Left renal pelvis (tissue), 4 donors: Measurements from ENCODE around the gene EVC. TPM values are rescaled to one million over a fixed set of nuclear protein-coding genes. Genes with fewer than 3 reads are reported as not detected.
"Not testable (repeated sequence)": the region's sequence is repeated elsewhere in the genome, so short reads cannot be mapped to it uniquely, and the experiment has no call there.

Experiments used
- DNase-seq, 4 donors: peaks; one replicate each; pipeline ENCODE4 v3.0.0-alpha.2; 2013; ENCODE audit warnings: low read depth in 4 of 4, low spot score in 3 of 4
- polyA plus RNA-seq, 4 donors: library from polyadenylated mRNA; unstranded; fragments of 120-200 nt; gene quantifications; one replicate each; pipeline ENCODE4 v1.2.1, GENCODE V29; 2013; ENCODE audit not compliant: insufficient read length in 4 of 4

EVC gene
- polyA plus RNA-seq, 4 donors, result 29.2 to 47.9 (median 39.8) TPM

DNA sequence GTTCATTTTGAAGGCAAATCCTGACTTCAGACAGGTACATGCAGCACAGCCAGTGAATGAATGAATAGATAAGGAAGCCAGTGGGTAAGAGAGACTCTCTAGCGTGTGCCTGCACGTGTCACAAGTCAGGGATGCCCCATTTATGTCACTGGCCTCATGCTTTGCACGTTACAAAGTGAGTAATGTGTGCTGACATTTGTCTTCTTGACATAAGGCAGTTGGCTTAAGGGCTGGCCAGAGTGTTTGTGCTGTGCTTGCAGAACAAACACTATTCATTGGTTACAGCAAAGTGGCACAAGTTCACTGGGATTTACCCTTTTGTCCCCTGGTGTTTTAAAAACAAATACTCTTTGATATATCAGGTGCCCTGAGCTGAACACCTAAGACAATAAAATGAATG lies 125.9 kb downstream of the EVC start:
- no peak for DNase-seq

DNA sequence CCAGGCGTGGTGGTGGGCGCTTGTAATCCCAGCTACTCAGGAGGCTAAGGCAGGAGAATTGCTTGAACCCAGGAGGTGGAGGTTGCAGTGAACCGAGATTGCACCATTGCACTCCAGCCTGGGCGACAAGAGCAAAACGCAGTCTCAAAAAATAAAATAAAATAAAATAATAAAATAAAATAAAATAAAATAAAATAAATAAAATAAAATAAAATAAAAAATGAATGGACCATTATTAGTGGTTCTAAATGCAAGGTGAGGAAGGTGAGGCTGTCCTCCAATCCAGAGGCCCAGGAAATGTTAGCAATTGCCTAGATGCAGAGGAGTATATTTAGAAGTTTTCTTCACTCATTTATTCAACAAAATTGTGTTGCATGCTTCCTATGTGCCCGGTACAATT lies 126.5 kb downstream of the EVC start:
- DNase-seq, result not testable (repeated sequence)

DNA sequence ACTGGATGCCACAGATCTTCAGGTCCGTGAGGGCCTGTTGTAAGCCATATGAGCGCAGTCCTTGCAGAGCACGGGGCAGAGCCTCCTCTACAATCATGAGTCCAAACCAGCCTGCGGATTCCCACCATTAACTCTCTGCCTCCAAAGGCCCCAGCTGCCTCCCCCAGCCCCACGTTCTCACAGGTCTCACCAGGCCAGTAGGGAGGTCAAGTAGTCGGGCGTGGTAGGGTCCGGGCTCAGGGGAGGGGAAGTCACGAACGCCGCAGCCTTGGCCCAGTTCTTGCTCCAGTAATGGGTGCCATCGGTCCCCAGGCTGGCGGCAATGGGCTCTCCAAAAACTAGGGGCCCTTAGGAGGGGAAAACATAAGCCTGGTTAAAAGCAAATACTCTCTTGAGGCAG lies 128.3 kb downstream of the EVC start:
- no peak for DNase-seq

DNA sequence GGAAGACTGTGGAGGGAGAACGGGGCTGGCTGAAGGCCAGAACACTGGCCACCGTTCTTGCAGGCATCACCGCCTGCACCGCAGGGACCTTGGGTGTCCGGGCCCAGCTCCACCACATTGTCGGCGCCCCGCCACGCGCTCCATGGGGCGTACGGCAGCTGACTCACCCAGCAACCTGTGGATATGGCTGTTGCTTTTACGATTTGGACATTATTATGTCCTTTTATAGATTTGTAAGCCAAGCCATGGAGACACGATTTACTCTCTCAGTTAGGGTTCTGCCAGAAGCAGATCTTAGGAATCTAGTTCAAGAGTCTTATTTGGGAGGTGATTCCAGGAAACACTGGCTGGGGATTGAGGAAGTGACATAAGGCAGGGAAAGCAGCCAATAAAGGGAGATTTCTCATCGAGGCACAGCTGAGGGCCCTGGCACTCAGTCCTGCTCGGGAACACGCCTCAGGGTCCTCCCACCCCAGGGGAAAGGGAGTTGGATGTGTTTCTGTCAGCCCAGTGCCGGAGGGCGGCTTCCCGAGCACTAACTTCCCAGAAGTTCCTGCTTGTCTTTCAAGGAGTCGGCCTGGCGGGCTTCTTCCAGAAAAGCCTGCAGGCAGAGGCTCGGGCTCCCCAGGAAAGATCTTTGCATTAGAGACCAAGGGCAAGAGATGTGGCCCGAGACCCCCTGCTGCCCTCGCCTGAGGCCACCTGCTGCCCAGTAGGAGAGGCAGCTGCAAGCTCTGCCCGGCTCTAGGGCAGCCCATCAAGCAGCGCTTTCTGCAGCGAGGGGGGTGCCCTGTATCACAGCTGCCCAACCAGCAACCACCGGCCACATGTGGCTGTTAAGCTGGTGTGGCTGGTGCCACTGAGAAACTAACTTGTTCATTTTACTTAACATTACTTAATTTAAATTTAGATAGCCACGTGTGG lies 129.0 kb downstream of the EVC start:
- DNase-seq, result no peak

DNA sequence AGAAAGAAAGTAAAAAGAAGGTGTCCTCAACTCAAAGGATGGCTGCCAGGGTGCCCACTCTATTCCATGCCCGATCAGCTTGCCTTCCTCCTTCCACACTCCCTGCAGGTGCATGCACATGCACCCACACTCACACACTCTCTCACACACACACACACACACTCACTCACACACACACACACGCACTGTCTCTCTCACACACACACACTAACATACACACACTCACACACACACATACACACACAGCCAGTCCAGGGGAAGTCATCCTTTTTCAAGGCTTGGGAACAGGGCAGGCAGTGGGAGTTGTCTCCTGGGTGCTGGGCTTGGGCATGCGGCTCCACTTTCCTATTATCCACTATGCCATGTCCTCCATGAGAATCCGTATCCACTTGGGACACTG lies 131.5 kb downstream of the EVC start:
- DNase-seq, result no peak

DNA sequence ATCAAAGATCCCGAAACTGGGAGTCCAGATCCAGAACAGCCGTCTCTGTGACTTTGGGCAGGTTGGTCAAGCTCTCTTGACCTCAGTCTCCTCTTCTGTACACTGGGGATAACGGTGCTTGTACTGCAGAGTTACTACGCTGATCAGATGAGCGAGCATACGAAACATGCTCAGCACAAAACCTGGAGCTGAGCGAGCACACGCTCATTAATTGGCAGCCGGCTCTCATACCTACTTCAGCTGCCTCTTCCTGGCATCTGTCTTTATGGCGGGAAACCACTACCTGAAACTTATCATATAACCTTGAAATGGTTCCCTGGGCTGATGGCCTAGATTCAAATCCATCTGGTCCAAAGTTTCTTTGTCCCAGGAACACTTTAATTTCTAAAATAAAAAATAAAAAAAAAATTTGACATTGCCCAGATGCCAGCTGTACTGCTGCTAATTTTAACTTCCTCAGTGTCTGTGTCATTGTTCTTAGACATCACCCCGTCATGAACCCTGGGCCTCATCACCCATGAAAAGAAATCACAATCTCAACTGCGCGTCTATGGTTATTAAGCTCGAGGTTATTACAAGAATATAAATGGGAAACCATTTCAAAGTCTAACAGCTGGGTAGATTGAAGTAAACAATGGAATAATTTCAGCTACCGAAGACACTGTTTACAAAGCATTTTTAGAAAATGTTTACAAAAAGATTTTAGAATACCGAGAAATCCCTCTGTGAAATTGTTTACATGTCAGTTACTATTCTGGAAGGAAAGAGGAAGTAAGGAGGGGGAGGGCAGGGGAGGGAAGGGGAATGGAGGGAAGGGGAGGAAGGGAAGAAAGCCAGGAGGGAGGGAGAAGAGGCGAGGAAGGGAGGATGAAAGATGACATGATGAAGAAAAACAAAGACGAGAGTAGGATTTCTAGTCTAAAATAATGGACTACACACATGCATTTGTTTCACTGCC lies 132.9 kb downstream of the EVC start:
- no peak for DNase-seq

DNA sequence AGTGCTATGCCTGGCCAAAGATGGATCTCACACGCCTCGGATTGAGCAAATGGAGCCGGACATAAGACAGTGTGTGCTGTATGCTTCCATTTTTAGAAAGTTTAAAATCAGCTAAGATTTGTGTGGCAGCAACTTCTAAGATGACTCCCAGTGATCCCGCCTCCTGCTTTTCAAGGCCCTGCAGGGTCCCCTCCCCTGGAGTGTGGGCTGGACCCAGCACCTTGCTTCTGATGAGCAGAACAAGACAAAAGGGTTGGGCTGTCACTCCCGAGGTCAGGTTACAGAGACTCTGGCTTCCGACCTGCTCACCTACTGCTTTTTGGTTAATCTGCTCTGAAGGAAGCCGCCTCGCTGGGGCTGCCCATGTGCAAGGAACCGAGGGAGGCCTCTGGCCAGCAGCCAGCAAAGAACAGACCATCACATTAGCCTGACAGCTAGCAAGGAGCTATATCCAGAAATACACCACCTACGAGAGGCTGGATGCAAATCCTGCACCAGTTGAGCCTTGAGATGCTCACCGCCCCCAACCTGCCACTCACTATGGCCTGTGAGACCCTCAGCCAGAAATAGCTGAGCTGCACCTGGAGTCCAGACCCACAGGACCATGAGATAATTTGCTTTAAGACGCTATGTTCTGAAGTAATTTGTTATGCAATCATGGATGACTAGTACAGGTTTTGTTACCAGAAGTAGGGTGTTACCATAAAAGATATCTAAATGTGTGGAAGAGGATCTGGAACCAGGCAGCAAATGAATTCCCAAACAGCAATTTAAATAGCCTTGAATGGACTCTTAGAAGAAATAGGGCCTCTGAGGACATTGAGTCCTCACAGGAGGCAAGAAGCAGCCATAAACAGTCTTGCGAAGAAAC lies 134.3 kb downstream of the EVC start:
- DNase-seq, result no peak

DNA sequence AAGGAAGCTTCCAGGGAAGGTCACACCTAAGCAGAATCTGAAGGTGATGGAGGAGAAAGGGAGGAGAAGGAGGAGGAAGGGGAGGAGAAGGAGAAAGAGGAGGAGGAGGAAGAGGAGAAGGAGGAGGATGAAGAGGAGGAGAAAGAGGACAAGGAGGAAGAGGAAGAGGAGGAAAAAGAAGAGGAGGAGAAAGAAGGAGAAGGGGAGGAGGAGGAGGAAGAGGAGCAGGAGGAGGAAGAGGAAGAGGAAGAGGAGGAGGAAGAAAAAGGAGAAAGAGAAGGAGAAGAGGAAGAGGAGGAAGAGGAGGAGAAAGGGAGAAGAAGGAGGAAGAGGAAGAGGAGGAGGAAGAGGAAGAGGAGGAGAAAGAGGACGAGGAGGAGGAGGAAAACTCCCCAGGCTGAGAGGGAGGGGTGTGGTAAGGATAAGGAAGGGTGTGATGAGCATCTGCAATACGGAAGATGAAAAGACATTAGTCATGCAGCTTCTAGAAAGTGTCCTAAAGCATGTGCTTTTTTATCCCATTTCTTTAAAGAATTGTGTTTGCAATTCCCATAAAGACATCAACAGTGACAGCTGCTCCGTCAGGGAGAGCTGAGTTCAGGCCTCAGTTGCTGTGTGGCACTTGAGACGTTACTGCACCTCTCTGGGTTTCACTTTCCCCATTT lies 140.8 kb downstream of the EVC start:
- no peak for DNase-seq

DNA sequence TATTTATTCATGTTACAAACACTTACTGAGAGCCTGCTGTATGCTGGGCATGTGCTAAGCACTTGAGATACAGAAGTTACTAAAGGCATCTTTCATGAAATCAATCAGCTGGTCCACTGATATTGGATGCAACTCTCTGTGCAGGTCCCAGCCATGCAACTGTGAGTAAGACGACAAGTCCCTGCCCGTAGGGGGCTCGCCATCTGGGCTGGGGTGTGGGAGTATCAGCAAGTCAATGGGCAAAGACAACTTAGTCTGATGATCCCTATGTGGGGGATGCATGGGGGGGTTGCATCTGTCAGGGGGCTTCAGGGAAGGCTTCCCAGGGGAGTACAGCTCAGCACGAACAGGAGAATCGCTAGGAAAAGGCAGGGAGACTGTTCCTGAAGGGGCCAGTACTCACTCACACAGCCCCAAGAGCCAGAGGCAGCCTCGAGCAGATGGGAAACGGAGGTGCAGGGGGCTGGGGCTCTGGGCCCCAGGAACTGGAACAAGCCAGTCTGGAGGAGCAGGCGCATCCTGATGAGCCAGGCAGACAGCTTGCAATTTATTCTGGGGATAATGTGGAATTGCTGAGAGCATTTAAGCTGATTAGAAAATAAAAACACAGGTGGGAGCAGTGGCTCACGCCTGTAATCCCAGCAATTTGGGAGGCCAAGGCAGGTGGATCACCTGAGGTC lies 141.7 kb downstream of the EVC start:
- DNase-seq, result no peak

DNA sequence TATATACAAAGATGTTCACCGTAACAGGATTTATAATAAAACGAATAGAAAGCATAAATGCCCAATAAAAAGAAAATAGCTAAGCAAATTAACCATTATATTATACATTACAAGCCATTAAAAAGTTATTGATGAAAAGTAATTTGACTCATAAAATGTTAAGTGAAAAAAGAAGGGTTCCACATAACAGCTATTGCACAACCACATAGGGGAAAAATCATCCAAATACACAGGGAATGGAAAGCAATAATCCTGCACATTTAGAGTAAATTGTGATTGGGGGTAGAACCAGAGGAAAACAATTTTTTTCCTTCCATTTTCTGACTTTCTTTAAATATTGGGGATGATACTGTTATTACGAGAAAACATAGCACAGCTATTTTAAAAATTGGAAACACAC lies 143.9 kb downstream of the EVC start:
- no peak for DNase-seq

DNA sequence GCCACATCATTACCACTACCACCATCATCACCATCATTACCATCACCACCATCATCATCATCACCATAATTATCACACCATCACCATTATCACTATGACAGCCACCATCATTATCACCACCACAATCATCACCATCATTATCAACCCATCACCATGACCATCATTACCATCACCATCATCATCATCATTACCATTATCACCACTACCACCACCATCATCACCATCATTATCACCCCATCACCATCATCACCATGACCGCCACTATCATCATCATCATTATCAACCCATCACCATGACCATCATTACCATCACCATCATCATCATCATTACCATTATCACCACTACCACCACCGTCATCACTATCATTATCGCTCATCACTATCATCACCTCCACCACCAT lies 145.4 kb downstream of the EVC start:
- not testable (repeated sequence) for DNase-seq

DNA sequence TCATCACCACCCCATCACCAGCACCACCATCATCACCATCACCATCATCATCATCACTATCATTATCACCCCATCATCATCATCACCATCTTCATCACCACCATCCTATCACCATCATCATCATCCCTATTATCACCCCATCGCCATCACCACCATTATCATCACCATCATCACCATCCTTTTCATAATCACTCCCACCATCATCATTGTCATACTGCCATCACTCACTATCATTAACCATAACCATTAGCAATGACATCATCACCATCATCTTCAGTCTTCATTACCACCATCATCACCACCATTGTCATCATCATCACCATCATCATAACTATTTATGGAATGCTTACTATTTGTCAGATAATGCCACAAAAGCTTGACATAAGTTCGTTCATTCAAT lies 146.2 kb downstream of the EVC start:
- no peak for DNase-seq

DNA sequence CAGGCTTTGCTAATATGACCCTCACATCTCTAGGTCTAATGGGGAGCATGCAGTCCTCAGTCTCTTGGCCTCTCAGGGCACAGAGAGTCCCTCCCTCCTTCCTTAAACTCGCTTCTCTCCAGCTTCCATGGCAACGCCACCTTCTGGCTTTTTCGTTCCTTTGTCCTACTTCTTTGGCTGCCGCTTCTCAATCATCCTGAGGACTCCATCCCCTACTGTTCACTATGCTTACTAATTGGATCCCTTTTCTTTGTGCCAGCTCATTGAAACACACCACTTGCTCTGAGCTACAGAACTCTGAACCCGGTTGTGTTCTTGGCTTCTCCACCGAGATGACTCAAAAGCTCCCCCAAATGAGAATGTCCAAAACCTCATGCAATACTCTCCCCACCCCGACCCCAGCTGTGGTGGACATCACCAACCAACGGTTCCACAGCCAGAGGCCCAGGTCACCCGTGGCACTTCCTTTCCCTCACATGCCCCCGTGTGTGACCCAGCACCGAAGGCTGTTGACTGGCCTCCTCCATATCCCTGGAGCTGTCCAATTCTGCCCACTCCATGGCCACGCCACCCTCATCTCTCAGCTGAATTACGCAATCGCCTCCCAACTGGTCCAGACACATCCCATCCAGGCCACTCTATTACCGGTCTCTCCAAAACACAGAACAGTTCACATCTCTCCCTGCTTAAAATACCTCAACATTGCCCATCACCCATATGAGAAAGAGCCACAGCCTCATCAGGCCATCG lies 147.2 kb downstream of the EVC start:
- no peak for DNase-seq

DNA sequence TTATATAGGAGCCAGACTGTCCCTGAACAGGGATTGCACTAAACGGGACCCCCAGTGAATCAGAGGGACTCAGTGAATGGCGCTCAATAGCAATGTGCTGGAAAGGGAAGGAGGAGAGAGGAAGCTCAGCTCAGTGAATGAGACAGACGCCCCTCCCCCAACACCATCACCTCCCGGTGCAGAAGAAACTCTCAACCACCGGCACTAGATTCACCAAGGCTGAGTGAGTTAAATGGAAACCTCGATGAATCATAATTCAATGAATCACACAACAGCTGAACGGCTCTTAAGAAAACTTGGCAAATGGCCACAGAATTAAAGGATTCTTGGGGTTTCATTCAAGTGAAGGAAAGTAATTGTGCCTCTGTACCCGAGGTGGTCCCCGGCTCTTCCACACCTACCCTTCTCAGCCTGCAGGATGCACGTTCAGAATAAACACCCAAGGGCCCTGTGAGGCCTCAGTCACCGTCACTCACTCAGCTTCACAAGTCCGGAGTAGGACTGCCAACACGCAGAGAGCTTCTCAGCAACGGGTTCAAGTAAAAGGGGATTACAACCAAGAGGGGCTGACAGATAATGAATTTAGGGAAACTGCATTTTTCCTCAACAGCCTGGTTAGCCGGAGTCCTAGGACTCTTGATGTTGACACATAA lies 152.6 kb downstream of the EVC start:
- no peak for DNase-seq
